HG03103 (cell line): ENCODE measurements around the gene CTXN3.

Experiments used
- ATAC-seq: cut with Tn5 transposase; IDR thresholded peaks from one replicate; pipeline ENCODE4 v1.9.1; 2021; ENCODE audit warnings: low read depth; ENCODE audit not compliant: unreplicated experiment

CTXN3 gene

GRCh38 chr5:127649018-127649439 lies at the start of gene CTXN3:
Gene CTXN3 (plus strand): TSS chr5:127649082. CDS start chr5:127657522, 8,440 bp downstream.
- ATAC-seq: no peak

GRCh38 chr5:127599320-127599719 lies 49.6 kb upstream of the CTXN3 start:
- ATAC-seq: no peak

GRCh38 chr5:127599847-127600246 lies 49.0 kb upstream of the CTXN3 start:
- no peak for ATAC-seq

- ATAC-seq: no peak
Observed at GRCh38 chr5:127601111-127601510, 47.8 kb upstream of the CTXN3 start.

- no peak for ATAC-seq
Observed at GRCh38 chr5:127601601-127602000, 47.3 kb upstream of the CTXN3 start.

- no peak for ATAC-seq
Observed at GRCh38 chr5:127602481-127602880, 46.4 kb upstream of the CTXN3 start.

GRCh38 chr5:127602896-127603844 lies 45.7 kb upstream of the CTXN3 start:
- no peak for ATAC-seq

GRCh38 chr5:127608077-127608660 lies 40.7 kb upstream of the CTXN3 start:
- no peak for ATAC-seq

- no peak for ATAC-seq
Observed at GRCh38 chr5:127609011-127609410, 39.9 kb upstream of the CTXN3 start.

GRCh38 chr5:127609957-127610356 lies 38.9 kb upstream of the CTXN3 start:
- no peak for ATAC-seq

GRCh38 chr5:127612441-127613141 lies 36.3 kb upstream of the CTXN3 start:
- ATAC-seq: no peak

- no peak for ATAC-seq
Observed at GRCh38 chr5:127615916-127616315, 33.0 kb upstream of the CTXN3 start.

GRCh38 chr5:127619908-127620479 lies 28.9 kb upstream of the CTXN3 start:
- ATAC-seq: no peak

GRCh38 chr5:127621601-127622325 lies 27.1 kb upstream of the CTXN3 start:
- no peak for ATAC-seq

GRCh38 chr5:127634007-127634406 lies 14.9 kb upstream of the CTXN3 start:
- ATAC-seq: no peak

- no peak for ATAC-seq
Observed at GRCh38 chr5:127639828-127640227, 9.1 kb upstream of the CTXN3 start.

- ATAC-seq: no peak
Observed at GRCh38 chr5:127642949-127643348, 5.9 kb upstream of the CTXN3 start.

GRCh38 chr5:127643607-127644006 lies 5.3 kb upstream of the CTXN3 start:
- no peak for ATAC-seq

- ATAC-seq: no peak
Observed at GRCh38 chr5:127645300-127645726, 3.6 kb upstream of the CTXN3 start.

GRCh38 chr5:127647361-127647958 lies 1.4 kb upstream of the CTXN3 start:
- ATAC-seq: no peak
